SK-N-SH treated with all-trans-retinoic acid at 6 μM for 48 hours (cell line): ENCODE results near the gene NLRP13.

Experiments
- ATAC-seq: fragments of 200-7000 bp; cut with Tn5 transposase; 3 replicates; pipeline ENCODE4 v1.9.1; 2020; ENCODE audit warnings: mild to moderate bottlenecking, moderate library complexity
- CSDC2 ChIP-seq: fragments of 250-450 bp; sonication (Bioruptor Pico); IDR thresholded peaks from 2 replicates; pipeline ENCODE4 v1.5.0; 2020; ENCODE audit warnings: mild to moderate bottlenecking, moderate library complexity
- GLIS3 ChIP-seq: fragments of 250-450 bp; sonication (Bioruptor Pico); IDR thresholded peaks from 2 replicates; pipeline ENCODE4 v1.5.0; 2020; ENCODE audit warnings: mild to moderate bottlenecking, moderate library complexity
- OSR1 ChIP-seq: fragments of 250-450 bp; sonication (Bioruptor Pico); IDR thresholded peaks from 2 replicates; pipeline ENCODE4 v1.8.0; 2022; ENCODE audit warnings: moderate library complexity, mild to moderate bottlenecking, inconsistent platforms
- PATZ1 ChIP-seq: fragments of 250-450 bp; sonication (Bioruptor Pico); IDR thresholded peaks from 2 replicates; pipeline ENCODE4 v1.8.0; 2020; ENCODE audit warnings: mild to moderate bottlenecking, moderate library complexity, borderline replicate concordance
- PPARA ChIP-seq: fragments of 250-450 bp; sonication (Bioruptor Pico); IDR thresholded peaks from 2 replicates; pipeline ENCODE4 v1.5.0; 2020; ENCODE audit warnings: mild to moderate bottlenecking, borderline replicate concordance
- RARB ChIP-seq: fragments of 250-450 bp; sonication (Bioruptor Pico); IDR thresholded peaks from 2 replicates; pipeline ENCODE4 v1.8.0; 2021; ENCODE audit warnings: mild to moderate bottlenecking, moderate library complexity
- SNAI2 ChIP-seq: fragments of 250-450 bp; sonication (Bioruptor Pico); IDR thresholded peaks from 2 replicates; pipeline ENCODE4 v1.5.0; 2020; ENCODE audit warnings: mild to moderate bottlenecking, moderate library complexity
- TCF4 ChIP-seq: fragments of 250-450 bp; sonication (Bioruptor Pico); IDR thresholded peaks from 2 replicates; pipeline ENCODE4 v1.8.0; 2021; ENCODE audit warnings: mild to moderate bottlenecking, moderate library complexity, borderline replicate concordance
- TOX ChIP-seq: fragments of 250-450 bp; sonication (Bioruptor Pico); IDR thresholded peaks from 2 replicates; pipeline ENCODE4 v1.8.0; 2021; ENCODE audit warnings: mild to moderate bottlenecking, moderate library complexity, borderline replicate concordance
- ZC3H10 ChIP-seq: fragments of 250-450 bp; sonication (Bioruptor Pico); IDR thresholded peaks from 2 replicates; pipeline ENCODE4 v1.5.1; 2021; ENCODE audit warnings: mild to moderate bottlenecking, moderate library complexity
- ZFP3 ChIP-seq: fragments of 250-450 bp; sonication (Bioruptor Pico); IDR thresholded peaks from 2 replicates; pipeline ENCODE4 v1.5.0; 2020; ENCODE audit warnings: mild to moderate bottlenecking, moderate library complexity
- ZFP30 ChIP-seq: fragments of 450-650 bp; formaldehyde crosslinking; IDR thresholded peaks from 2 replicates; pipeline ENCODE4 v1.5.0; 2022; ENCODE audit warnings: mild to moderate bottlenecking, moderate library complexity
- ZNF70 ChIP-seq: fragments of 450-650 bp; formaldehyde crosslinking; IDR thresholded peaks from 2 replicates; pipeline ENCODE4 v1.5.0; 2020; ENCODE audit warnings: mild to moderate bottlenecking, moderate library complexity
- ZNF8 ChIP-seq: fragments of 450-650 bp; formaldehyde crosslinking; IDR thresholded peaks from 2 replicates; pipeline ENCODE4 v1.5.0; 2020; ENCODE audit warnings: mild to moderate bottlenecking, moderate library complexity
- TF ChIP-seq, protein P1 (sequence below): fragments of 250-450 bp; sonication (Bioruptor Pico); IDR thresholded peaks from 2 replicates; pipeline ENCODE4 v1.8.0; 2021; ENCODE audit warnings: low read depth, mild to moderate bottlenecking, moderate library complexity, borderline replicate concordance
- TF ChIP-seq, protein P2 (sequence below): fragments of 250-450 bp; sonication (Bioruptor Pico); IDR thresholded peaks from 2 replicates; pipeline ENCODE4 v1.5.0; 2020; ENCODE audit warnings: mild to moderate bottlenecking, moderate library complexity
- TF ChIP-seq, protein P3 (sequence below): fragments of 250-450 bp; sonication (Bioruptor Pico); IDR thresholded peaks from 2 replicates; pipeline ENCODE4 v1.5.1; 2020; ENCODE audit warnings: low read depth, mild to moderate bottlenecking, moderate library complexity
- TF ChIP-seq, protein P4 (sequence below): fragments of 250-450 bp; sonication (Bioruptor Pico); IDR thresholded peaks from 2 replicates; pipeline ENCODE4 v1.5.1; 2021; ENCODE audit warnings: mild to moderate bottlenecking, moderate library complexity

Gene NLRP13

GRCh38 chr19:55867101-55867500 is 65.0 kb downstream of the NLRP13 start:
- ATAC-seq = no peak
- TF ChIP-seq TOX (CRISPR knock-in tag) (no peak), TCF4 (CRISPR knock-in tag) (no peak), OSR1 (CRISPR knock-in tag) (no peak), ZFP30 (CRISPR knock-in tag) (no peak), PPARA (no peak), ZNF70 (no peak), CSDC2 (CRISPR knock-in tag) (no peak), ZC3H10 (CRISPR knock-in tag) (no peak), RARB (CRISPR knock-in tag) (no peak), SNAI2 (CRISPR knock-in tag) (no peak), ZNF8 (CRISPR knock-in tag) (no peak), GLIS3 (CRISPR knock-in tag) (no peak), ZFP3 (CRISPR knock-in tag) (no peak), PATZ1 (CRISPR knock-in tag) (no peak)
- TF ChIP-seq, protein P1, sequence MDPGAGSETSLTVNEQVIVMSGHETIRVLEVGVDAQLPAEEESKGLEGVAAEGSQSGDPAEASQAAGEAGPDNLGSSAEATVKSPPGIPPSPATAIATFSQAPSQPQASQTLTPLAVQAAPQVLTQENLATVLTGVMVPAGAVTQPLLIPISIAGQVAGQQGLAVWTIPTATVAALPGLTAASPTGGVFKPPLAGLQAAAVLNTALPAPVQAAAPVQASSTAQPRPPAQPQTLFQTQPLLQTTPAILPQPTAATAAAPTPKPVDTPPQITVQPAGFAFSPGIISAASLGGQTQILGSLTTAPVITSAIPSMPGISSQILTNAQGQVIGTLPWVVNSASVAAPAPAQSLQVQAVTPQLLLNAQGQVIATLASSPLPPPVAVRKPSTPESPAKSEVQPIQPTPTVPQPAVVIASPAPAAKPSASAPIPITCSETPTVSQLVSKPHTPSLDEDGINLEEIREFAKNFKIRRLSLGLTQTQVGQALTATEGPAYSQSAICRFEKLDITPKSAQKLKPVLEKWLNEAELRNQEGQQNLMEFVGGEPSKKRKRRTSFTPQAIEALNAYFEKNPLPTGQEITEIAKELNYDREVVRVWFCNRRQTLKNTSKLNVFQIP (CRISPR knock-in tag) = no peak
- TF ChIP-seq, protein P2, sequence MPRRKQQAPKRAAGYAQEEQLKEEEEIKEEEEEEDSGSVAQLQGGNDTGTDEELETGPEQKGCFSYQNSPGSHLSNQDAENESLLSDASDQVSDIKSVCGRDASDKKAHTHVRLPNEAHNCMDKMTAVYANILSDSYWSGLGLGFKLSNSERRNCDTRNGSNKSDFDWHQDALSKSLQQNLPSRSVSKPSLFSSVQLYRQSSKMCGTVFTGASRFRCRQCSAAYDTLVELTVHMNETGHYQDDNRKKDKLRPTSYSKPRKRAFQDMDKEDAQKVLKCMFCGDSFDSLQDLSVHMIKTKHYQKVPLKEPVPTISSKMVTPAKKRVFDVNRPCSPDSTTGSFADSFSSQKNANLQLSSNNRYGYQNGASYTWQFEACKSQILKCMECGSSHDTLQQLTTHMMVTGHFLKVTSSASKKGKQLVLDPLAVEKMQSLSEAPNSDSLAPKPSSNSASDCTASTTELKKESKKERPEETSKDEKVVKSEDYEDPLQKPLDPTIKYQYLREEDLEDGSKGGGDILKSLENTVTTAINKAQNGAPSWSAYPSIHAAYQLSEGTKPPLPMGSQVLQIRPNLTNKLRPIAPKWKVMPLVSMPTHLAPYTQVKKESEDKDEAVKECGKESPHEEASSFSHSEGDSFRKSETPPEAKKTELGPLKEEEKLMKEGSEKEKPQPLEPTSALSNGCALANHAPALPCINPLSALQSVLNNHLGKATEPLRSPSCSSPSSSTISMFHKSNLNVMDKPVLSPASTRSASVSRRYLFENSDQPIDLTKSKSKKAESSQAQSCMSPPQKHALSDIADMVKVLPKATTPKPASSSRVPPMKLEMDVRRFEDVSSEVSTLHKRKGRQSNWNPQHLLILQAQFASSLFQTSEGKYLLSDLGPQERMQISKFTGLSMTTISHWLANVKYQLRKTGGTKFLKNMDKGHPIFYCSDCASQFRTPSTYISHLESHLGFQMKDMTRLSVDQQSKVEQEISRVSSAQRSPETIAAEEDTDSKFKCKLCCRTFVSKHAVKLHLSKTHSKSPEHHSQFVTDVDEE = no peak
- TF ChIP-seq, protein P3, sequence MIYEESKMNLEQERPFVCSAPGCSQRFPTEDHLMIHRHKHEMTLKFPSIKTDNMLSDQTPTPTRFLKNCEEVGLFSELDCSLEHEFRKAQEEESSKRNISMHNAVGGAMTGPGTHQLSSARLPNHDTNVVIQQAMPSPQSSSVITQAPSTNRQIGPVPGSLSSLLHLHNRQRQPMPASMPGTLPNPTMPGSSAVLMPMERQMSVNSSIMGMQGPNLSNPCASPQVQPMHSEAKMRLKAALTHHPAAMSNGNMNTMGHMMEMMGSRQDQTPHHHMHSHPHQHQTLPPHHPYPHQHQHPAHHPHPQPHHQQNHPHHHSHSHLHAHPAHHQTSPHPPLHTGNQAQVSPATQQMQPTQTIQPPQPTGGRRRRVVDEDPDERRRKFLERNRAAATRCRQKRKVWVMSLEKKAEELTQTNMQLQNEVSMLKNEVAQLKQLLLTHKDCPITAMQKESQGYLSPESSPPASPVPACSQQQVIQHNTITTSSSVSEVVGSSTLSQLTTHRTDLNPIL (CRISPR knock-in tag) = no peak
- TF ChIP-seq, protein P4, sequence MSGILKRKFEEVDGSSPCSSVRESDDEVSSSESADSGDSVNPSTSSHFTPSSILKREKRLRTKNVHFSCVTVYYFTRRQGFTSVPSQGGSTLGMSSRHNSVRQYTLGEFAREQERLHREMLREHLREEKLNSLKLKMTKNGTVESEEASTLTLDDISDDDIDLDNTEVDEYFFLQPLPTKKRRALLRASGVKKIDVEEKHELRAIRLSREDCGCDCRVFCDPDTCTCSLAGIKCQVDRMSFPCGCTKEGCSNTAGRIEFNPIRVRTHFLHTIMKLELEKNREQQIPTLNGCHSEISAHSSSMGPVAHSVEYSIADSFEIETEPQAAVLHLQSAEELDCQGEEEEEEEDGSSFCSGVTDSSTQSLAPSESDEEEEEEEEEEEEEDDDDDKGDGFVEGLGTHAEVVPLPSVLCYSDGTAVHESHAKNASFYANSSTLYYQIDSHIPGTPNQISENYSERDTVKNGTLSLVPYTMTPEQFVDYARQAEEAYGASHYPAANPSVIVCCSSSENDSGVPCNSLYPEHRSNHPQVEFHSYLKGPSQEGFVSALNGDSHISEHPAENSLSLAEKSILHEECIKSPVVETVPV = no peak

DNA sequence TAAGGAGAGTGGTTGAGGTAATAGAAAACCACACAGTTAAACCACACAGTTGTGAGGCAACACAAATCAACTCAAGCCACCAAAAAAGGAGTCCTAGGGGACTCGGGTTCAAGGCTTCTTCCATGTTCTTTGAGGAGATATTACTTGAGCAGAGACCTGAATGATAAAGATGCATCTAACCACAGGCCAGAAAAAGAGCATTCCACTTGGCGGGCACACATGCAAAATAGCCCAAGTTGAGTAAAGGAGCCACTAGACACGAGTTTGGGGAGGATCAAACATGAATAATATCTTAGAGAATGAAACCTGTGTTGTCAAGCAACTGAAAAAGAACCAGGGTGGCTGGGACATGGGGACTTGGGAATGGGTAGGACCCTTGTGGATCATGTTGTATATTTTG is 65.6 kb downstream of the NLRP13 start:
- ATAC-seq = no peak
- TF ChIP-seq ZC3H10 (CRISPR knock-in tag) (no peak), ZFP30 (CRISPR knock-in tag) (no peak), ZNF8 (CRISPR knock-in tag) (no peak), RARB (CRISPR knock-in tag) (no peak), GLIS3 (CRISPR knock-in tag) (no peak)
- TF ChIP-seq, protein P3 (CRISPR knock-in tag) = no peak
- TF ChIP-seq, protein P1 (CRISPR knock-in tag) = no peak
- TF ChIP-seq, protein P4 = no peak
